Nephron (organoid): ENCODE results near the gene KDM5D.

ENCODE experiments used
- H3K27ac Mint-ChIP-seq, 3 experiments: 2 replicates each; pipeline ENCODE4 v1.8.0; 2020; ENCODE audit warnings: mixed read lengths in 3 of 3, mild to moderate bottlenecking in 2 of 3, moderate library complexity in 1 of 3
- H3K27me3 Mint-ChIP-seq: 2 replicates; pipeline ENCODE4 v1.8.0; 2021; ENCODE audit warnings: low read depth, mild to moderate bottlenecking, moderate library complexity, mixed read lengths
- H3K36me3 Mint-ChIP-seq: 2 replicates; pipeline ENCODE4 v1.8.0; 2020; ENCODE audit warnings: low read depth, mixed read lengths
- H3K4me1 Mint-ChIP-seq: 2 replicates; pipeline ENCODE4 v1.8.0; 2020; ENCODE audit warnings: mixed read lengths
- H3K4me3 Mint-ChIP-seq, 3 experiments: 2 replicates each; pipeline ENCODE4 v1.8.0; 2020; ENCODE audit warnings: mild to moderate bottlenecking in 3 of 3, mixed read lengths in 3 of 3, moderate library complexity in 2 of 3
- H3K9me3 Mint-ChIP-seq: 2 replicates; pipeline ENCODE4 v1.8.0; 2020; ENCODE audit warnings: mixed read lengths
- CTCF ChIP-seq, 3 experiments: fragments of 200-600 bp; sonication (generic); IDR thresholded peaks; one replicate each; pipeline ENCODE4 v1.5.0; 2021; ENCODE audit warnings: antibody characterized with exemption in 3 of 3; ENCODE audit not compliant: unreplicated experiment in 3 of 3

KDM5D gene

DNA sequence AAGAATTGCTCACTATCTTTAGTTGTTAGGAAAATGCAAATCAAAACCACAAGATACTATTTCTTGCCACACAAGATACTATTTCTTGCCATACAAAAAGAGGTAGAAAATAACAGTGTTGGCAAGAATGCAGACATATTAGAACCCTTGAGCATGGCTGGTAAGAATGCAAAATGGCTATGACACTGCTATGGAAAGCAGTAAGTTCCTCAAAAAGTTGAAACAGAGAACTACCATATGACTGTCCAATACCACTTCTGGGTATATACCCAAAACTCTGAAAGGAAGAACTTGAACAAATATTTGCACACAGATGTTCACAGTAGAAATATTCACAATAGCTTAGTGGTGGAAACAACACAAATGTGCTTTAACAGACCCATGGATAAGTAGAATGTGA lies 26.6 kb downstream of the KDM5D start:
- Mint-ChIP-seq H3K4me1 (no peaks in the 10 kb centered on the region), H3K27ac (no peak overlapping the region), H3K36me3 (no peaks in the 10 kb centered on the region), H3K9me3 (no peaks in the 10 kb centered on the region), H3K4me3 (no peak overlapping the region), H3K27me3 (no peaks in the 10 kb centered on the region)
- no peak for TF ChIP-seq CTCF (IDR thresholded peaks at IDR 0.05; ENCODE audit: unreplicated experiment in 3 of 3)

DNA sequence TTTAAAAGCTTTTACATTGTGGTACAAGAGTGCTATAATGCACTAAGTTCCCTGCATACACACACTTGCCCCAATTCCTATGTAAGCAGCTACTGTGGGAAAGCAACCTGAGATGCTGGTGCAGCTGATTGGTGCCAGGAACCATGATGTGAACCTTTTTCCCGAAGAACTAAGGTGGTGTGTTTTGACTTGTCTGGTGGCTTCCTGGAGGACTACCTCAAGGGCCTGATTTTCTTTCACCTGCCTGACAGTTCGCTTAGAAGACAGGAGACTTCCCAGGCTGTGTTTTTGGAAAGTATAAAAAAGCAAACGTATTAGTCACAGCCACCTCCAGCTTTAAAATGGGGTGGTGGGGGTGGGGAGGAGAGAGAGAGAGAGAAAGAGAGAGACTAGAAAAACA lies 27.4 kb downstream of the KDM5D start:
- H3K4me1 Mint-ChIP-seq: no peaks in the 10 kb centered on the region
- H3K27ac Mint-ChIP-seq: no peak overlapping the region
- no peaks in the 10 kb centered on the region for H3K9me3 Mint-ChIP-seq
- H3K36me3 Mint-ChIP-seq: no peaks in the 10 kb centered on the region
- no peak for TF ChIP-seq CTCF (IDR thresholded peaks at IDR 0.05; ENCODE audit: unreplicated experiment in 3 of 3)
- no peak overlapping the region for H3K4me3 Mint-ChIP-seq
- no peaks in the 10 kb centered on the region for H3K27me3 Mint-ChIP-seq

GRCh38 chrY:19715226-19715625 lies 29.3 kb downstream of the KDM5D start:
- no peak for TF ChIP-seq CTCF (IDR thresholded peaks at IDR 0.05; ENCODE audit: unreplicated experiment in 3 of 3)
- H3K36me3 Mint-ChIP-seq: no peaks in the 10 kb centered on the region
- no peak overlapping the region for H3K27ac Mint-ChIP-seq
- no peaks in the 10 kb centered on the region for H3K9me3 Mint-ChIP-seq
- H3K4me1 Mint-ChIP-seq: no peaks in the 10 kb centered on the region
- no peak overlapping the region for H3K4me3 Mint-ChIP-seq
- H3K27me3 Mint-ChIP-seq: no peaks in the 10 kb centered on the region

DNA sequence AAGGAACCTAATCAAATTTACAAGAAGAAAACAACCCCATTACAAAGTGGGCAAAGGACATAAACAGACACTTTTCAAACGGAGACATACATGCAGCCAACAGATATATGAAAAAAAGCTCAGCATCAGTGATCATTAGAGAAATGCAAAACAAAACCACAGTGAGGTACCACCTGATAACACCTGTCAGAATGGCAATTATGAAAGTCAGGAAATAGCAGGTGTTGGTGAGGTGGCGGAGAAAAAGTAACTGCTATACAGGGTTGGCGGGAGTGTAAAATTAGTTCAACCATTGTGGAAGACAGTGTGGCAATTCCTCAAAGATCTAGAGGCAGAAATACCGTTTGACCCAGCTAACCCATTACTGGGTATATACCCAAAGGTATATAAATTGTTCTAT lies 31.1 kb downstream of the KDM5D start:
- Mint-ChIP-seq H3K27me3 (no peaks in the 10 kb centered on the region), H3K36me3 (no peaks in the 10 kb centered on the region), H3K4me1 (no peaks in the 10 kb centered on the region), H3K9me3 (no peaks in the 10 kb centered on the region), H3K27ac (no peak overlapping the region), H3K4me3 (no peak overlapping the region)
- no peak for TF ChIP-seq CTCF (IDR thresholded peaks at IDR 0.05; ENCODE audit: unreplicated experiment in 3 of 3)

- Mint-ChIP-seq H3K36me3 (no peaks in the 10 kb centered on the region), H3K27me3 (no peaks in the 10 kb centered on the region), H3K27ac (no peak overlapping the region), H3K9me3 (no peaks in the 10 kb centered on the region), H3K4me3 (no peak overlapping the region), H3K4me1 (no peaks in the 10 kb centered on the region)
- no peak for TF ChIP-seq CTCF (IDR thresholded peaks at IDR 0.05; ENCODE audit: unreplicated experiment in 3 of 3)
Observed at GRCh38 chrY:19706273-19706672, 38.3 kb downstream of the KDM5D start.

DNA sequence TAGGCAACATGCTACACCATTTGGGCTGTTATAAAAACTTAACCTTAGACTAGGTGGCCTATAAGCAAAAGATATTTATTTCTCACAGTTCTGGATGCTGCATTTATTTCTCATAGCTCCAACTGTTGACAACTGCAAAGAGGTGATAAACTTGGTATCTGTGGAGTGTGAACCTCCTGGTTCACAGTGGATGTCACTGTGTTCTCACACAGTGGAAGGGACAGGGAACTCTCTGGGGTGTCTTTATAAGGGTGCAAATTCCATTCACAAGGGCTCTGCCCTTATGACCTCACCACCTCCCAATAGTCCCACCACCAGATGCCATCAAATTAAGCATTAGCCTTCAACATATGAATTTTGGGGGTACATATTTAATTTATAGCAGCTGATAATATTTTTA lies 46.0 kb downstream of the KDM5D start:
- H3K4me1 Mint-ChIP-seq: no peaks in the 10 kb centered on the region
- no peak overlapping the region for H3K4me3 Mint-ChIP-seq
- H3K27me3 Mint-ChIP-seq: no peaks in the 10 kb centered on the region
- no peak overlapping the region for H3K27ac Mint-ChIP-seq
- no peaks in the 10 kb centered on the region for H3K36me3 Mint-ChIP-seq
- no peak for TF ChIP-seq CTCF (IDR thresholded peaks at IDR 0.05; ENCODE audit: unreplicated experiment in 3 of 3)
- no peaks in the 10 kb centered on the region for H3K9me3 Mint-ChIP-seq
